Measurements from ENCODE around the gene NEK9. TPM values are rescaled to one million over a fixed set of nuclear protein-coding genes. Genes with fewer than 3 reads are reported as not detected.

The NEK9 gene
- total and polyA plus RNA-seq, 9 of the 15 experiments (the other 6 are each of a cell fraction or from before 2014, with no cell fraction given): 2.8 to 39.6 (median 19.8) TPM

DNA sequence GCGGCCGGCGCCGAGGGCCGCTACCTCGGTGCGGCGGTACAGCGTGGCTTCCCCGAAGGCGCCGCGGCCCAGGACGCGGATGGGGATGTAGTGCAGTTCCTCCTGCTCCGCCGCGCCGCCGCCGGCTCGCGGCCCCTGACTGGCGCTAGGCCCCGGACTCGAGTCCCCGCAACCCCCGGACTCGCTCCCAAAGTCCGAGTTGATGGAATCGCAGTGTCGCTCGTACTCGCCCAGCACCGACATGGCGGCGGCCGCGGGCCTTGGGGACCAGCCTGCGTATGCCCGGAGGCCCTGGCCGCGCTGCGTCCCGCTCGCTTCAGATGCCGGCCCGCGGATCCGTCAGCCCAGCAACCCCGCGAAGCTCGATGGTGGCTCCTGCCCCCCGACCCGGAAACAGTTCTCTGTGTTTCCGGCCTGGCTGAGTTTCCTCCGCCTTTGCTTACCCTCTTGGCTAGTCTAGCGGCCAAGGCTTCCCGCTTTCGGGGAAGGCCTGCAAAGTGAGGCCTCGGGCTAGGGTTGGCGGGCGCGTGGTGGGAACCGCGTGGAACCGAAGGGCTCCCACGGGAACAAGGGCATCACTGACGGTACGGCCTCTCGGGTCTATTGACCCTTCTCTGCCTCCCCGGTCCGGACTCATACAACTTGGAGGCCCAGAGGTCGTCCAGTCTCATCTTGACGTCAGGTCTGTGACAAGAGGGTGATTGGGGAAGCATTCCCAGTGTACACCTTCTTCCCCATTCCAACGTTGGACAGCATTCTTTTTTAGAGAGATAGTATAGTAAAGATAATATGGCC is at the start of gene NEK9 (continued):
- TF ChIP-seq ZNF766 (CRISPR knock-in tag; conservative IDR thresholded peaks at IDR 0.05): no peak
- peak; percentile 65 for TF ChIP-seq ZZZ3 (IDR thresholded peaks at IDR 0.05)
- TF ChIP-seq, protein P1, sequence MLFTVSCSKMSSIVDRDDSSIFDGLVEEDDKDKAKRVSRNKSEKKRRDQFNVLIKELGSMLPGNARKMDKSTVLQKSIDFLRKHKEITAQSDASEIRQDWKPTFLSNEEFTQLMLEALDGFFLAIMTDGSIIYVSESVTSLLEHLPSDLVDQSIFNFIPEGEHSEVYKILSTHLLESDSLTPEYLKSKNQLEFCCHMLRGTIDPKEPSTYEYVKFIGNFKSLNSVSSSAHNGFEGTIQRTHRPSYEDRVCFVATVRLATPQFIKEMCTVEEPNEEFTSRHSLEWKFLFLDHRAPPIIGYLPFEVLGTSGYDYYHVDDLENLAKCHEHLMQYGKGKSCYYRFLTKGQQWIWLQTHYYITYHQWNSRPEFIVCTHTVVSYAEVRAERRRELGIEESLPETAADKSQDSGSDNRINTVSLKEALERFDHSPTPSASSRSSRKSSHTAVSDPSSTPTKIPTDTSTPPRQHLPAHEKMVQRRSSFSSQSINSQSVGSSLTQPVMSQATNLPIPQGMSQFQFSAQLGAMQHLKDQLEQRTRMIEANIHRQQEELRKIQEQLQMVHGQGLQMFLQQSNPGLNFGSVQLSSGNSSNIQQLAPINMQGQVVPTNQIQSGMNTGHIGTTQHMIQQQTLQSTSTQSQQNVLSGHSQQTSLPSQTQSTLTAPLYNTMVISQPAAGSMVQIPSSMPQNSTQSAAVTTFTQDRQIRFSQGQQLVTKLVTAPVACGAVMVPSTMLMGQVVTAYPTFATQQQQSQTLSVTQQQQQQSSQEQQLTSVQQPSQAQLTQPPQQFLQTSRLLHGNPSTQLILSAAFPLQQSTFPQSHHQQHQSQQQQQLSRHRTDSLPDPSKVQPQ (CRISPR knock-in tag; IDR thresholded peaks at IDR 0.05; ENCODE audit: borderline replicate concordance): no peak
- TF ChIP-seq NONO (IDR thresholded peaks at IDR 0.05; ENCODE audit: low read depth in 2 of 2, low read length in 1 of 2): no peak
- TF ChIP-seq RBBP5 (IDR thresholded peaks at IDR 0.05; ENCODE audit: borderline replicate concordance, insufficient read depth, low read length, poor library complexity, severe bottlenecking): peak; percentile 92
- TF ChIP-seq MLLT1 (IDR thresholded peaks at IDR 0.05): peak in 1 of 2 experiments; percentile 27; a peak in 1 of 4 replicates
- TF ChIP-seq PCBP2 (IDR thresholded peaks at IDR 0.05; ENCODE audit: low read depth, low read length, poor library complexity, severe bottlenecking): no peak
- no peak for TF ChIP-seq SIX5 (IDR thresholded peaks at IDR 0.05; ENCODE audit: borderline replicate concordance in 1 of 2, insufficient read depth in 1 of 2, low read depth in 1 of 2, low read length in 2 of 2)
- TF ChIP-seq MCM7 (IDR thresholded peaks at IDR 0.05): no peak
- TF ChIP-seq ZFP1 (CRISPR knock-in tag; IDR thresholded peaks at IDR 0.05): no peak
- no peak for TF ChIP-seq ZNF140 (CRISPR knock-in tag; IDR thresholded peaks at IDR 0.05)
- TF ChIP-seq TAF9B (IDR thresholded peaks at IDR 0.05; ENCODE audit: partially characterized antibody): peak; percentile 85
- TF ChIP-seq ZNF384 (IDR thresholded peaks at IDR 0.05; ENCODE audit: low read depth, low read length): no peak
- no peak for TF ChIP-seq RBM15 (IDR thresholded peaks at IDR 0.05; ENCODE audit: insufficient read depth, low read length)
- no peak; the same call in 1 of the 2 replicates for TF ChIP-seq ZNF12 (CRISPR knock-in tag; IDR thresholded peaks at IDR 0.05)
- TF ChIP-seq, protein P2, sequence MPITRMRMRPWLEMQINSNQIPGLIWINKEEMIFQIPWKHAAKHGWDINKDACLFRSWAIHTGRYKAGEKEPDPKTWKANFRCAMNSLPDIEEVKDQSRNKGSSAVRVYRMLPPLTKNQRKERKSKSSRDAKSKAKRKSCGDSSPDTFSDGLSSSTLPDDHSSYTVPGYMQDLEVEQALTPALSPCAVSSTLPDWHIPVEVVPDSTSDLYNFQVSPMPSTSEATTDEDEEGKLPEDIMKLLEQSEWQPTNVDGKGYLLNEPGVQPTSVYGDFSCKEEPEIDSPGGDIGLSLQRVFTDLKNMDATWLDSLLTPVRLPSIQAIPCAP (CRISPR knock-in tag; IDR thresholded peaks at IDR 0.05; ENCODE audit: borderline replicate concordance): no peak
- TF ChIP-seq MTF1 (CRISPR knock-in tag; IDR thresholded peaks at IDR 0.05; ENCODE audit: borderline replicate concordance): no peak
- no peak for TF ChIP-seq BMI1 (IDR thresholded peaks at IDR 0.05; ENCODE audit: low read length)
- peak; percentile 72; the same call in 1 of the 2 replicates for TF ChIP-seq GTF2F1 (IDR thresholded peaks at IDR 0.05; ENCODE audit: low read depth, low read length)
- TF ChIP-seq FUS (optimal IDR thresholded peaks at IDR 0.05; ENCODE audit: low read depth, low read length): no peak
- no peak for TF ChIP-seq EP300 (IDR thresholded peaks at IDR 0.05; ENCODE audit: low read length)
- no peak for TF ChIP-seq WHSC1 (IDR thresholded peaks at IDR 0.05; ENCODE audit: low read length)
